H1 (cell line): ENCODE measurements around the gene CMKLR1. TPM values are rescaled to one million over a fixed set of nuclear protein-coding genes. Genes with fewer than 3 reads are reported as not detected.

ENCODE experiments used
- CTCF ChIA-PET: fragments of 300-600 bp; sonication (Branson Sonifier 250); formaldehyde crosslinking; loops from one replicate; lab custom pipeline; 2021; ENCODE audit not compliant: partially characterized antibody; lab: Charles Lee
- POLR2A ChIA-PET: fragments of 300-600 bp; sonication (Branson Sonifier 250); formaldehyde crosslinking; loops from one replicate; lab custom pipeline; 2021; ENCODE audit warnings: inconsistent platforms; ENCODE audit not compliant: partially characterized antibody; lab: Charles Lee
- DNase-seq, 2 experiments: peaks; one replicate each; pipeline versions ENCODE4 v3.0.0 to v3.0.0-alpha.2; 2010 to 2022; ENCODE audit warnings: low spot score in 2 of 2, low read depth in 1 of 2, mixed read lengths in 1 of 2
- FAIRE-seq: peaks from 2 replicates; lab custom pipeline; 2011; peaks lifted over from hg19 to GRCh38; lab: Jason Lieb, UNC
- H2AFZ ChIP-seq: 2 replicates; pipeline ENCODE4 v1.8.1; 2012; ENCODE audit warnings: low read length, inconsistent platforms
- H2AK5ac ChIP-seq: 2 replicates; pipeline ENCODE4 v1.6.1; 2013; ENCODE audit warnings: low read depth, low read length
- H2BK120ac ChIP-seq: replicated peaks from 2 replicates; pipeline ENCODE3; 2013; ENCODE audit warnings: low read depth, low read length, inconsistent platforms
- H2BK12ac ChIP-seq: 2 replicates; pipeline ENCODE4 v1.6.1; 2013; ENCODE audit warnings: low read depth, low read length
- H2BK15ac ChIP-seq: 2 replicates; pipeline ENCODE4 v1.6.1; 2013; ENCODE audit warnings: low read length
- H2BK20ac ChIP-seq: 2 replicates; pipeline ENCODE4 v1.6.1; 2013; ENCODE audit warnings: low read length
- H2BK5ac ChIP-seq: 2 replicates; pipeline ENCODE4 v1.6.1; 2013; ENCODE audit warnings: low read depth, low read length
- H3K14ac ChIP-seq: 2 replicates; pipeline ENCODE4 v1.6.1; 2013; ENCODE audit warnings: inconsistent platforms; ENCODE audit not compliant: insufficient read length
- H3K18ac ChIP-seq: 2 replicates; pipeline ENCODE4 v1.6.1; 2013; ENCODE audit warnings: low read length; ENCODE audit errors: extremely low read depth
- H3K23ac ChIP-seq: 2 replicates; pipeline ENCODE4 v1.6.1; 2013; ENCODE audit warnings: inconsistent platforms; ENCODE audit not compliant: insufficient read length
- H3K23me2 ChIP-seq: 2 replicates; pipeline ENCODE4 v1.6.1; 2013; ENCODE audit warnings: low read depth, low read length
- H3K27ac ChIP-seq: 2 replicates; pipeline ENCODE4 v1.6.1; 2011; ENCODE audit warnings: low read depth, low read length, inconsistent platforms
- H3K27me3 ChIP-seq, 4 experiments: replicated peaks in 1 of 4; 1 replicate in 1 of 4; 2 replicates in 3 of 4; pipeline versions ENCODE4 v1.6.1 to v1.8.1; 2011 to 2013; ENCODE audit warnings: low read length in 3 of 4, mild to moderate bottlenecking in 3 of 4, inconsistent platforms in 2 of 4, mixed read lengths in 2 of 4, moderate library complexity in 1 of 4; ENCODE audit not compliant: control insufficient read depth in 3 of 4, insufficient read depth in 3 of 4; ENCODE audit errors: extremely low read depth in 1 of 4
- H3K36me3 ChIP-seq, 4 experiments: 2 replicates each; pipeline versions ENCODE4 v1.6.1 to v1.8.1; 2011 to 2013; ENCODE audit warnings: mild to moderate bottlenecking in 4 of 4, low read length in 3 of 4, moderate library complexity in 2 of 4, control low read depth in 1 of 4, inconsistent platforms in 1 of 4; ENCODE audit not compliant: insufficient read depth in 4 of 4, control insufficient read depth in 2 of 4
- H3K4ac ChIP-seq: replicated peaks from 2 replicates; pipeline ENCODE3; 2013; ENCODE audit warnings: low read length, low read depth, mixed read lengths, inconsistent platforms; ENCODE audit not compliant: insufficient read length
- H3K4me1 ChIP-seq, 4 experiments: replicated peaks in 1 of 4; 1 replicate in 1 of 4; 2 replicates in 3 of 4; pipeline versions ENCODE4 v1.6.1 to v1.8.1; 2011 to 2013; ENCODE audit warnings: low read length in 3 of 4, inconsistent platforms in 2 of 4, mixed read lengths in 1 of 4; ENCODE audit not compliant: insufficient read depth in 4 of 4, control insufficient read depth in 3 of 4
- H3K4me2 ChIP-seq, 2 experiments: 2 replicates each; pipeline versions ENCODE4 v1.6.1 to v1.8.1; 2011 to 2013; ENCODE audit warnings: low read depth in 2 of 2, low read length in 2 of 2, control low read depth in 1 of 2, inconsistent platforms in 1 of 2, mild to moderate bottlenecking in 1 of 2; ENCODE audit not compliant: insufficient read depth in 1 of 2
- H3K4me3 ChIP-seq, 4 experiments: fragments of 200-600, 300-600 bp in 1 of 4; sonication (generic), shearing (Covaris generic), sonication (Bioruptor Twin) in 1 of 4; 2 replicates each; pipeline versions ENCODE4 v1.5.1 to v1.8.1; 2011 to 2016; ENCODE audit warnings: low read length in 4 of 4, low read depth in 3 of 4, control low read depth in 2 of 4, inconsistent platforms in 2 of 4, mild to moderate bottlenecking in 2 of 4, mixed read lengths in 1 of 4, moderate library complexity in 1 of 4; ENCODE audit not compliant: insufficient read depth in 2 of 4; ENCODE audit errors: extremely low read depth in 1 of 4
- H3K56ac ChIP-seq: replicated peaks from 2 replicates; pipeline ENCODE3; 2013; ENCODE audit warnings: low read depth, mild to moderate bottlenecking, mixed read lengths, low read length, inconsistent platforms; ENCODE audit not compliant: insufficient read length
- H3K79me1 ChIP-seq: 2 replicates; pipeline ENCODE4 v1.6.1; 2013; ENCODE audit warnings: low read depth, low read length, control low read depth
- H3K79me2 ChIP-seq, 2 experiments: 2 replicates each; pipeline versions ENCODE4 v1.6.1 to v1.8.1; 2012 to 2013; ENCODE audit warnings: low read length in 2 of 2, mild to moderate bottlenecking in 2 of 2, inconsistent platforms in 1 of 2; ENCODE audit not compliant: insufficient read depth in 2 of 2, control insufficient read depth in 1 of 2
- H3K9ac ChIP-seq, 4 experiments: replicated peaks in 1 of 4; 1 replicate in 1 of 4; 2 replicates in 3 of 4; pipeline versions ENCODE4 v1.6.1 to v1.8.1; 2011 to 2013; ENCODE audit warnings: low read depth in 3 of 4, low read length in 3 of 4, control low read depth in 2 of 4, mild to moderate bottlenecking in 2 of 4, moderate library complexity in 2 of 4, inconsistent platforms in 1 of 4; ENCODE audit errors: extremely low read depth in 1 of 4
- H3K9me3 ChIP-seq, 2 experiments: 2 replicates each; pipeline versions ENCODE4 v1.6.1 to v1.8.1; 2012 to 2013; ENCODE audit warnings: mild to moderate bottlenecking in 2 of 2, moderate library complexity in 2 of 2, control low read depth in 1 of 2, inconsistent platforms in 1 of 2, low read depth in 1 of 2, low read length in 1 of 2, mixed read lengths in 1 of 2; ENCODE audit not compliant: insufficient read depth in 2 of 2
- H4K20me1 ChIP-seq, 2 experiments: replicated peaks in 1 of 2; 2 replicates each; pipeline versions ENCODE3 to v1.8.1; 2011 to 2013; ENCODE audit warnings: inconsistent platforms in 2 of 2, low read length in 2 of 2, mild to moderate bottlenecking in 1 of 2; ENCODE audit not compliant: insufficient read depth in 2 of 2, control insufficient read depth in 1 of 2
- H4K5ac ChIP-seq: 2 replicates; pipeline ENCODE4 v1.6.1; 2013; ENCODE audit warnings: low read length, low read depth, mixed read lengths, inconsistent platforms; ENCODE audit not compliant: insufficient read length
- H4K8ac ChIP-seq: 2 replicates; pipeline ENCODE4 v1.8.0; 2013; ENCODE audit warnings: mild to moderate bottlenecking, moderate library complexity, low read length, inconsistent platforms; ENCODE audit not compliant: insufficient read depth; ENCODE audit errors: extremely low read depth
- H4K91ac ChIP-seq: replicated peaks from 2 replicates; pipeline ENCODE3; 2013; ENCODE audit warnings: low read length, mixed read lengths, inconsistent platforms; ENCODE audit not compliant: insufficient read length
- TBP ChIP-seq: IDR thresholded peaks from 2 replicates; pipeline ENCODE4 v1.6.1; 2011; ENCODE audit warnings: low read depth, low read length, improper control_type of control experiment
- WGBS, 2 experiments: shearing (Covaris generic) in 1 of 2; methylation state at CpG; one replicate each; pipeline versions ENCODE4 v1.1.6 to v1.1.7; 2013 to 2015; ENCODE audit warnings: low lambda C conversion rate in 2 of 2, mixed read lengths in 2 of 2, inconsistent platforms in 1 of 2, low coverage in 1 of 2, missing lambda C conversion rate in 1 of 2; ENCODE audit not compliant: insufficient replicate concordance in 2 of 2, insufficient coverage in 1 of 2, insufficient read length in 1 of 2; ENCODE audit errors: extremely low coverage in 1 of 2, missing lambda C conversion rate in 1 of 2; 5-methylcytosine and 5-hydroxymethylcytosine counted together
- polyA plus RNA-seq, 7 experiments: library from polyadenylated mRNA; depleted of rRNA in 3 of 7; stranded (reverse) in 5 of 7; unstranded in 2 of 7; fragments of >200 nt in 5 of 7; fragments of 200-250 nt in 2 of 7; gene quantifications; 1 replicate in 5 of 7; 2 replicates in 1 of 7; 4 replicates in 1 of 7; pipeline versions ENCODE4 v1.2.1 to v1.2.3, GENCODE V29; 2011 to 2013; ENCODE audit warnings: missing spikeins in 2 of 7, mixed read lengths in 2 of 7
- total RNA-seq: library from RNA; stranded (reverse); fragmentation: NEBNext Ultra II Directional; extraction: Animal tissue kit (Norgen Biotek cat#: 25700); gene quantifications from 2 replicates; pipeline ENCODE4 v1.2.1, GENCODE V29; 2021

The CMKLR1 gene
- total and polyA plus RNA-seq, 2 of the 8 experiments (the other 6 are each of a cell fraction or from before 2014, with no cell fraction given): 2.1 to 2.8 TPM

DNA sequence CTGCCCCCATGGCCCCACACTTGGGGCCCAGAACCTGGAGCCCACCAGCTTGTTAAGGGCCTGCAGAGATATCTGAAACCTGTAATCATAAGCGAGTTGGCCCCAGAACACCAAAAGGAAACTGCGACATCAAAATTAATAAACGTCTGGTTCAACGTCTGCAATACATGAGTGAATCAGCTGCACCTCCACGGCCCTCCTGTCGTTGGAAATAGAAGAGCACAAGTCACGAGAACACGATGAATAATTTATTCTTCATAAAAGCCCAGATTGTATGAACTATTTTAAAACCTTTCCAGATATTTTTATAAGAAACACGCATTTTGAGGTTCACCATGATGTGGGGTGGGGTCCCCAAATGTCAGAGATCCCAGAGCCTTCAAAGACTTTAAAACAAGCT lies 9.7 kb upstream of the CMKLR1 start:
- no peak overlapping the region for H4K91ac ChIP-seq

More for the DNA sequence above, 9.7 kb upstream of the CMKLR1 start:
- Histone ChIP-seq H3K79me1 (no peaks in the 10 kb centered on the region), H3K79me2 (no peaks in the 10 kb centered on the region), H3K9me3 (no peaks in the 10 kb centered on the region), H2AK5ac (no peak overlapping the region), H3K4me2 (no peak overlapping the region), H3K23me2 (no peaks in the 10 kb centered on the region), H3K27ac (no peak overlapping the region), H3K4me1 (peaks cover 0 to 4% (median 0%) of the 10 kb centered on the region in 4 experiments; a peak in 1 of 7 replicates), H2BK5ac (no peak overlapping the region), H2AFZ (no peak overlapping the region), H4K8ac (no peak overlapping the region), H4K20me1 (no peaks in the 10 kb centered on the region), H2BK15ac (no peak overlapping the region), H3K27me3 (no peaks in the 10 kb centered on the region), H3K18ac (no peak overlapping the region), H2BK20ac (no peak overlapping the region), H3K14ac (no peak overlapping the region), H3K4me3 (no peak overlapping the region), H3K36me3 (peaks cover 0 to 3% (median 0%) of the 10 kb centered on the region in 4 experiments; a peak in 1 of 8 replicates), H4K5ac (no peak overlapping the region), H2BK12ac (no peak overlapping the region), H3K4ac (no peak overlapping the region), H3K23ac (no peak overlapping the region), H3K56ac (no peak overlapping the region), H2BK120ac (no peak overlapping the region), H3K9ac (no peak overlapping the region)
- ChIA-PET POLR2A (no interaction called here), CTCF (interaction anchor here (0.6 to 1.3 kb wide), 4 partner anchors 23 to 208 kb away, joined by 3 to 4 read pairs (median 4); no protein-coding TSS in a partner anchor)
- WGBS, 2 experiments: 91% methylated on average over 9 of the region's 9 CpGs; no CpG with 5 or more reads in 1 of the 2 experiments
- no peak for DNase-seq
- TF ChIP-seq TBP: no peak
- no peak for FAIRE-seq
